H1 (cell line): Measurements from ENCODE around the gene CFAP206. TPM values are rescaled to one million over a fixed set of nuclear protein-coding genes. Genes with fewer than 3 reads are reported as not detected.

ENCODE experiments used
- CTCF ChIA-PET: fragments of 300-600 bp; sonication (Branson Sonifier 250); formaldehyde crosslinking; loops from one replicate; lab custom pipeline; 2021; ENCODE audit not compliant: partially characterized antibody; lab: Charles Lee
- POLR2A ChIA-PET: fragments of 300-600 bp; sonication (Branson Sonifier 250); formaldehyde crosslinking; loops from one replicate; lab custom pipeline; 2021; ENCODE audit warnings: inconsistent platforms; ENCODE audit not compliant: partially characterized antibody; lab: Charles Lee
- DNase-seq, 2 experiments: peaks; one replicate each; pipeline versions ENCODE4 v3.0.0 to v3.0.0-alpha.2; 2010 to 2022; ENCODE audit warnings: low spot score in 2 of 2, low read depth in 1 of 2, mixed read lengths in 1 of 2
- FAIRE-seq: peaks from 2 replicates; lab custom pipeline; 2011; peaks lifted over from hg19 to GRCh38; lab: Jason Lieb, UNC
- H2AFZ ChIP-seq: 2 replicates; pipeline ENCODE4 v1.8.1; 2012; ENCODE audit warnings: low read length, inconsistent platforms
- H2AK5ac ChIP-seq: 2 replicates; pipeline ENCODE4 v1.6.1; 2013; ENCODE audit warnings: low read depth, low read length
- H2BK120ac ChIP-seq: replicated peaks from 2 replicates; pipeline ENCODE3; 2013; ENCODE audit warnings: low read depth, low read length, inconsistent platforms
- H2BK12ac ChIP-seq: 2 replicates; pipeline ENCODE4 v1.6.1; 2013; ENCODE audit warnings: low read depth, low read length
- H2BK15ac ChIP-seq: 2 replicates; pipeline ENCODE4 v1.6.1; 2013; ENCODE audit warnings: low read length
- H2BK20ac ChIP-seq: 2 replicates; pipeline ENCODE4 v1.6.1; 2013; ENCODE audit warnings: low read length
- H2BK5ac ChIP-seq: 2 replicates; pipeline ENCODE4 v1.6.1; 2013; ENCODE audit warnings: low read depth, low read length
- H3K14ac ChIP-seq: 2 replicates; pipeline ENCODE4 v1.6.1; 2013; ENCODE audit warnings: inconsistent platforms; ENCODE audit not compliant: insufficient read length
- H3K18ac ChIP-seq: 2 replicates; pipeline ENCODE4 v1.6.1; 2013; ENCODE audit warnings: low read length; ENCODE audit errors: extremely low read depth
- H3K23ac ChIP-seq: 2 replicates; pipeline ENCODE4 v1.6.1; 2013; ENCODE audit warnings: inconsistent platforms; ENCODE audit not compliant: insufficient read length
- H3K23me2 ChIP-seq: 2 replicates; pipeline ENCODE4 v1.6.1; 2013; ENCODE audit warnings: low read depth, low read length
- H3K27ac ChIP-seq: 2 replicates; pipeline ENCODE4 v1.6.1; 2011; ENCODE audit warnings: low read depth, low read length, inconsistent platforms
- H3K27me3 ChIP-seq, 4 experiments: replicated peaks in 1 of 4; 1 replicate in 1 of 4; 2 replicates in 3 of 4; pipeline versions ENCODE4 v1.6.1 to v1.8.1; 2011 to 2013; ENCODE audit warnings: low read length in 3 of 4, mild to moderate bottlenecking in 3 of 4, inconsistent platforms in 2 of 4, mixed read lengths in 2 of 4, moderate library complexity in 1 of 4; ENCODE audit not compliant: control insufficient read depth in 3 of 4, insufficient read depth in 3 of 4; ENCODE audit errors: extremely low read depth in 1 of 4
- H3K36me3 ChIP-seq, 4 experiments: 2 replicates each; pipeline versions ENCODE4 v1.6.1 to v1.8.1; 2011 to 2013; ENCODE audit warnings: mild to moderate bottlenecking in 4 of 4, low read length in 3 of 4, moderate library complexity in 2 of 4, control low read depth in 1 of 4, inconsistent platforms in 1 of 4; ENCODE audit not compliant: insufficient read depth in 4 of 4, control insufficient read depth in 2 of 4
- H3K4ac ChIP-seq: replicated peaks from 2 replicates; pipeline ENCODE3; 2013; ENCODE audit warnings: low read length, low read depth, mixed read lengths, inconsistent platforms; ENCODE audit not compliant: insufficient read length
- H3K4me1 ChIP-seq, 4 experiments: replicated peaks in 1 of 4; 1 replicate in 1 of 4; 2 replicates in 3 of 4; pipeline versions ENCODE4 v1.6.1 to v1.8.1; 2011 to 2013; ENCODE audit warnings: low read length in 3 of 4, inconsistent platforms in 2 of 4, mixed read lengths in 1 of 4; ENCODE audit not compliant: insufficient read depth in 4 of 4, control insufficient read depth in 3 of 4
- H3K4me2 ChIP-seq, 2 experiments: 2 replicates each; pipeline versions ENCODE4 v1.6.1 to v1.8.1; 2011 to 2013; ENCODE audit warnings: low read depth in 2 of 2, low read length in 2 of 2, control low read depth in 1 of 2, inconsistent platforms in 1 of 2, mild to moderate bottlenecking in 1 of 2; ENCODE audit not compliant: insufficient read depth in 1 of 2
- H3K4me3 ChIP-seq, 4 experiments: fragments of 200-600, 300-600 bp in 1 of 4; sonication (generic), shearing (Covaris generic), sonication (Bioruptor Twin) in 1 of 4; 2 replicates each; pipeline versions ENCODE4 v1.5.1 to v1.8.1; 2011 to 2016; ENCODE audit warnings: low read length in 4 of 4, low read depth in 3 of 4, control low read depth in 2 of 4, inconsistent platforms in 2 of 4, mild to moderate bottlenecking in 2 of 4, mixed read lengths in 1 of 4, moderate library complexity in 1 of 4; ENCODE audit not compliant: insufficient read depth in 2 of 4; ENCODE audit errors: extremely low read depth in 1 of 4
- H3K56ac ChIP-seq: replicated peaks from 2 replicates; pipeline ENCODE3; 2013; ENCODE audit warnings: low read depth, mild to moderate bottlenecking, mixed read lengths, low read length, inconsistent platforms; ENCODE audit not compliant: insufficient read length
- H3K79me1 ChIP-seq: 2 replicates; pipeline ENCODE4 v1.6.1; 2013; ENCODE audit warnings: low read depth, low read length, control low read depth
- H3K79me2 ChIP-seq, 2 experiments: 2 replicates each; pipeline versions ENCODE4 v1.6.1 to v1.8.1; 2012 to 2013; ENCODE audit warnings: low read length in 2 of 2, mild to moderate bottlenecking in 2 of 2, inconsistent platforms in 1 of 2; ENCODE audit not compliant: insufficient read depth in 2 of 2, control insufficient read depth in 1 of 2
- H3K9ac ChIP-seq, 4 experiments: replicated peaks in 1 of 4; 1 replicate in 1 of 4; 2 replicates in 3 of 4; pipeline versions ENCODE4 v1.6.1 to v1.8.1; 2011 to 2013; ENCODE audit warnings: low read depth in 3 of 4, low read length in 3 of 4, control low read depth in 2 of 4, mild to moderate bottlenecking in 2 of 4, moderate library complexity in 2 of 4, inconsistent platforms in 1 of 4; ENCODE audit errors: extremely low read depth in 1 of 4
- H3K9me3 ChIP-seq, 2 experiments: 2 replicates each; pipeline versions ENCODE4 v1.6.1 to v1.8.1; 2012 to 2013; ENCODE audit warnings: mild to moderate bottlenecking in 2 of 2, moderate library complexity in 2 of 2, control low read depth in 1 of 2, inconsistent platforms in 1 of 2, low read depth in 1 of 2, low read length in 1 of 2, mixed read lengths in 1 of 2; ENCODE audit not compliant: insufficient read depth in 2 of 2
- H4K20me1 ChIP-seq, 2 experiments: replicated peaks in 1 of 2; 2 replicates each; pipeline versions ENCODE3 to v1.8.1; 2011 to 2013; ENCODE audit warnings: inconsistent platforms in 2 of 2, low read length in 2 of 2, mild to moderate bottlenecking in 1 of 2; ENCODE audit not compliant: insufficient read depth in 2 of 2, control insufficient read depth in 1 of 2
- H4K5ac ChIP-seq: 2 replicates; pipeline ENCODE4 v1.6.1; 2013; ENCODE audit warnings: low read length, low read depth, mixed read lengths, inconsistent platforms; ENCODE audit not compliant: insufficient read length
- H4K8ac ChIP-seq: 2 replicates; pipeline ENCODE4 v1.8.0; 2013; ENCODE audit warnings: mild to moderate bottlenecking, moderate library complexity, low read length, inconsistent platforms; ENCODE audit not compliant: insufficient read depth; ENCODE audit errors: extremely low read depth
- H4K91ac ChIP-seq: replicated peaks from 2 replicates; pipeline ENCODE3; 2013; ENCODE audit warnings: low read length, mixed read lengths, inconsistent platforms; ENCODE audit not compliant: insufficient read length
- ATF2 ChIP-seq: IDR thresholded peaks from 2 replicates; pipeline ENCODE4 v1.6.1; 2012; ENCODE audit warnings: low read length, inconsistent platforms
- ATF3 ChIP-seq: IDR thresholded peaks from 2 replicates; pipeline ENCODE4 v1.6.1; 2011; ENCODE audit warnings: low read depth, mild to moderate bottlenecking, low read length; ENCODE audit not compliant: insufficient read depth
- CHD2 ChIP-seq: IDR thresholded peaks from 2 replicates; pipeline ENCODE4 v1.6.1; 2012; ENCODE audit warnings: low read length, improper control_type of control experiment
- E2F6 ChIP-seq: IDR thresholded peaks from 2 replicates; pipeline ENCODE4 v1.6.1; 2012; ENCODE audit warnings: inconsistent platforms
- EGR1 ChIP-seq: IDR thresholded peaks from 2 replicates; pipeline ENCODE4 v1.6.1; 2011; ENCODE audit warnings: low read depth, low read length, borderline replicate concordance
- HDAC2 ChIP-seq, 2 experiments: fragments of 300-600 bp in 1 of 2; sonication (generic) in 1 of 2; IDR thresholded peaks; 2 replicates each; pipeline ENCODE4 v1.6.1; 2011 to 2012; ENCODE audit warnings: low read depth in 2 of 2, low read length in 2 of 2, mild to moderate bottlenecking in 2 of 2, moderate library complexity in 2 of 2, borderline replicate concordance in 1 of 2, inconsistent platforms in 1 of 2
- HDAC6 ChIP-seq: IDR thresholded peaks from one replicate; pipeline ENCODE4 v1.7.1; 2012; ENCODE audit warnings: low read depth, mild to moderate bottlenecking, inconsistent platforms, low read length, moderate library complexity
- MAFK ChIP-seq: IDR thresholded peaks from 2 replicates; pipeline ENCODE4 v1.6.1; 2012; ENCODE audit warnings: low read depth, mild to moderate bottlenecking, improper control_type of control experiment, low read length
- SP2 ChIP-seq: IDR thresholded peaks from 2 replicates; pipeline ENCODE4 v1.6.1; 2012; ENCODE audit warnings: mild to moderate bottlenecking, low read length, inconsistent platforms
- SRF ChIP-seq: IDR thresholded peaks from 2 replicates; pipeline ENCODE4 v1.6.1; 2011; ENCODE audit warnings: mild to moderate bottlenecking, low read depth, low read length, moderate library complexity
- WGBS, 2 experiments: shearing (Covaris generic) in 1 of 2; methylation state at CpG; one replicate each; pipeline versions ENCODE4 v1.1.6 to v1.1.7; 2013 to 2015; ENCODE audit warnings: low lambda C conversion rate in 2 of 2, mixed read lengths in 2 of 2, inconsistent platforms in 1 of 2, low coverage in 1 of 2, missing lambda C conversion rate in 1 of 2; ENCODE audit not compliant: insufficient replicate concordance in 2 of 2, insufficient coverage in 1 of 2, insufficient read length in 1 of 2; ENCODE audit errors: extremely low coverage in 1 of 2, missing lambda C conversion rate in 1 of 2; 5-methylcytosine and 5-hydroxymethylcytosine counted together
- polyA plus RNA-seq, 7 experiments: library from polyadenylated mRNA; depleted of rRNA in 3 of 7; stranded (reverse) in 5 of 7; unstranded in 2 of 7; fragments of >200 nt in 5 of 7; fragments of 200-250 nt in 2 of 7; gene quantifications; 1 replicate in 5 of 7; 2 replicates in 1 of 7; 4 replicates in 1 of 7; pipeline versions ENCODE4 v1.2.1 to v1.2.3, GENCODE V29; 2011 to 2013; ENCODE audit warnings: missing spikeins in 2 of 7, mixed read lengths in 2 of 7
- total RNA-seq: library from RNA; stranded (reverse); fragmentation: NEBNext Ultra II Directional; extraction: Animal tissue kit (Norgen Biotek cat#: 25700); gene quantifications from 2 replicates; pipeline ENCODE4 v1.2.1, GENCODE V29; 2021

Gene CFAP206
- total and polyA plus RNA-seq, 2 of the 8 experiments (the other 6 are each of a cell fraction or from before 2014, with no cell fraction given), result not detected

DNA sequence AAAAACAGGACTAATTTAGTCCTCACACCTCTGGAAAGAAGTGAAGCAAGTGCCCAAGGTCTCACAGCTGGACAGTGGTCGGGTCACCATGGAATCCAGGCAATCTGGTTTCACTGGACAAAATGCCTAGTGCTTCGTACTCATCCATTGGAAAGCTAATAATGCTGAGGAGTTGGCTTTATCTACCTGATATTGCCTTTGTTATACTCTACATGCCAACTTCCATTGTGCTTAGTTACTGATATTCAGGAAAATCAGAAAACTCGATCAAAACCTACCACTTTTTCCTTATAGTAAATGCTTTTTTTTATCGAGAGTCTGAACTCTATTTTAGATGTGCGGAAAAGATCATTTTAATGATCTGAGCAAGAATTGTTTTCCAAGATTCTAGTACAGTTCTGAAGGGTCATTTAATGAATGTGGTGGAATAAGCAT, 966 bp downstream of the CFAP206 start:
- FAIRE-seq (no peak), DNase-seq (no peak)
- H3K4me2 ChIP-seq, result peak overlapping the region; percentile 74 to 85
- H3K18ac ChIP-seq, result no peak overlapping the region; the same call in 1 of the 2 replicates
- ChIA-PET POLR2A (interaction anchor here (0.7 to 1.2 kb wide), 4 partner anchors 9 to 218 kb away, joined by 3 to 4 read pairs (median 4); no protein-coding TSS in a partner anchor), CTCF (interaction anchor here (1.1 to 1.6 kb wide), 3 partner anchors 11 to 27 kb away, joined by 3 to 6 read pairs (median 3); no protein-coding TSS in a partner anchor)
- peak overlapping the region; percentile 44; the same call in 1 of the 2 replicates for H3K27ac ChIP-seq
- H3K27me3 ChIP-seq, result no peaks in the 10 kb centered on the region
- H4K8ac ChIP-seq, result no peak overlapping the region; the same call in 1 of the 2 replicates
- no peak overlapping the region for H3K4ac ChIP-seq
- peak overlapping the region; percentile 40 to 90 (median 58) for H3K9ac ChIP-seq
- H4K91ac ChIP-seq, result peak overlapping the region; percentile 18
- H3K4me1 ChIP-seq, result no peaks in the 10 kb centered on the region
- no peak overlapping the region for H3K23ac ChIP-seq
- H3K9me3 ChIP-seq, result no peaks in the 10 kb centered on the region
- no peaks in the 10 kb centered on the region for H4K20me1 ChIP-seq
- no peaks in the 10 kb centered on the region for H3K79me2 ChIP-seq
- H3K56ac ChIP-seq, result no peak overlapping the region
- peak overlapping the region; percentile 31 for H4K5ac ChIP-seq
- no peak overlapping the region for H3K14ac ChIP-seq
- peak overlapping the region; percentile 58 to 95 (median 64); a peak in 7 of 8 replicates for H3K4me3 ChIP-seq
- H3K79me1 ChIP-seq, result no peaks in the 10 kb centered on the region
- no peak overlapping the region for H2AK5ac ChIP-seq
- H3K23me2 ChIP-seq, result no peaks in the 10 kb centered on the region; the same call in 1 of the 2 replicates
- no peaks in the 10 kb centered on the region for H3K36me3 ChIP-seq
- H2BK5ac ChIP-seq, result no peak overlapping the region; the same call in 1 of the 2 replicates
- H2BK12ac ChIP-seq, result no peak overlapping the region
- no peak overlapping the region for H2BK20ac ChIP-seq
- H2BK15ac ChIP-seq, result no peak overlapping the region
- 59% methylated on average over 5 of the region's 5 CpGs; no CpG with 5 or more reads in 1 of the 2 experiments for WGBS, 2 experiments
- peak overlapping the region; percentile 100 for H2AFZ ChIP-seq
- no peak overlapping the region for H2BK120ac ChIP-seq
- TF ChIP-seq MAFK (no peak), E2F6 (no peak), SP2 (no peak), CHD2 (no peak), SRF (no peak), EGR1 (no peak), HDAC6 (no peak), HDAC2 (IDR thresholded peaks at IDR 0.05; ENCODE audit: borderline replicate concordance in 1 of 2, low read depth in 2 of 2, low read length in 2 of 2) (no peak), ATF2 (no peak), ATF3 (no peak)
